HG02763 (cell line): ENCODE measurements around the gene LAMC2.

Experiments
- ATAC-seq: cut with Tn5 transposase; IDR thresholded peaks from one replicate; pipeline ENCODE4 v1.9.1; 2021; ENCODE audit warnings: mild to moderate bottlenecking, moderate library complexity; ENCODE audit not compliant: unreplicated experiment

Gene LAMC2

DNA sequence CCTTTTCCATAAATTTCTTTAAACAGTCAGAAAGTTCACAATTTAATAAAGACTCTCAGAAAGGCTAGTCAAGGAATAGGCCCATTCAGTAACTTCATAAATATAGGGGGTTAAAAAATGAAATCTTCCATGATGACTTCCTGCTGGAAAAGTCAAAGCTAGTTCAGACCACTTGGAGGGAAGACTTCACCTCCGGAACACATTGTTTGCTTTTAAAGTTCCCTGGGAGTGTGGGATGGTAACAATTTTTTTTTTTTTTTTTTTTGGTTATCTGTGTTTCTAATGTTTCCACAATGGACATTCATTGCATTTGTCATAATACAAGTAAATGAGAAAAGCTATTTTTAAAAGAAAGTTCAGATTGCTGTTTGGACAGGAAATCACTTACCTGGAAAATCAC is 18.4 kb upstream of the LAMC2 start:
- no peak for ATAC-seq

DNA sequence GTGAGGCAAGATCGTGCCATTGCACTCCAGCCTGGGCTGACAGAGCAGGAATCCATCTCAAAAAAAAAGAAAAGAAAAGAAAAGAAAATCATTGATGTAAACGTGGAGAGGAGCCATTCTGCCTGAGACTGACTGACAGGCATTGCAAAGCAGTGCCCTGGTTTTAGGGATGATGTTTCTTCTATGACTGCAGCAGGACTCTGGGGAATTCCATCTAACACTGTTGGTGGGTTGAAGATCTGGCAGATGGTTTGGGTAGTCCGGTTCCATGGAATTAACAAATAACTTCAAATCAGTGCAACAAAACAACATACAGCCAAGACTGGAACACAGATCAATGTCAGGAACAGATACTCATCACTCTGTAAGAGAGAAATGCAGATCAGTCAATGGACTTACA is 17.8 kb upstream of the LAMC2 start:
- no peak for ATAC-seq

DNA sequence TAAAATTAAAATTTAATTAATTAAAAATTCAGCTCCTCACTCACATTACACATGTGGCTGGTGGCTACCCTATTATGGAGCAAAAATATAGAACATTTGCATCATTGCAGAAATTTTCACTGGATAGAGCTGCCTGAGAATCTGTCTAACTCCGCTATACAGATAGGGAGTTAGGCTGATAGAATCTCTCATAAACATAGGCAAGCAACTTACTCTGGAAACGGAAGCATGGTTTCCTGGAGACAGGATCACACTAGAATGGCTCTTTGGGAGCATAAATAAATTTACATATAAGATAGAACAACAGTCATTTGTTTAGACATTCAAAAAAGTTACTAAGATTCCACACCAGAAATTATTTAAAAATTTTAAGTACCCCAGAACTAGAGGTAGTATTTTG is 12.2 kb upstream of the LAMC2 start:
- no peak for ATAC-seq

DNA sequence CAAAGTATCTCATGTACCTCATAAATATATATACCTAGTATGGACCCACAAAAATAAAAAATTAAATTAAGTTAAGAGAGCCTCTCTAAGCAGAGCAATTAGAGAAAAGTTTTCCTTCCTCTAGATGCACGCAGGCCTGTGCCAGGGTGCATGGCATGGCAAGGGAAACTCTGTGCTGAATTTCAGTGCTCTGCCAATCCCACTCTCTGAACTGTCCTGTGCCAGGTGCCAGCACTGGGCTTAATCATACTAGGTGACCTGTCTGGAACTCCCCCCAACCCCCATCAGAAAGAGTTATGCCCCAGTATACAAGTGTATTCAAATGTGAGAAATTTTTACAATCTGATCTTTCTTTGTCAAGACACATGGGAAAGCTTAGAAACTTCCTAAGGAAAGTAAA is 10.4 kb upstream of the LAMC2 start:
- ATAC-seq, result no peak

GRCh38 chr1:183178545-183178944 is 7.5 kb upstream of the LAMC2 start:
- no peak for ATAC-seq

DNA sequence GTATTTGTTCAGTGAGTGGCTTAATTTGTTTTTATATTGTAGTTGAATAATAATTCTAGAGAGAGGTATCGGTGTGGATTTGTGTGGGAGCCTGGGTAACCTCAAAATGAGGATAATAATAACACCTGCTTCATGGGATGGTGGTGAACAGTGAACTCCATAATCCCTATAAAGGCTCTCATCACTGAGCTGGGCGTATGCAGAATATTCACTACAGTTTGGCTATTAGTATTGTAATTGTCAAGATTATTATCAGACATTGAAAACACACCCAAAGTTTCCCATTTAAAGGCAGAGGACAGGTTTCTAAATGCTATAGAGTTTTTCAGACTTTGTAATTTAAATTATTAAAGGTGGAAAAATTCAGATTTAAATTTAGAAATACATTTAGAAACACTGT is 7.0 kb upstream of the LAMC2 start:
- no peak for ATAC-seq

DNA sequence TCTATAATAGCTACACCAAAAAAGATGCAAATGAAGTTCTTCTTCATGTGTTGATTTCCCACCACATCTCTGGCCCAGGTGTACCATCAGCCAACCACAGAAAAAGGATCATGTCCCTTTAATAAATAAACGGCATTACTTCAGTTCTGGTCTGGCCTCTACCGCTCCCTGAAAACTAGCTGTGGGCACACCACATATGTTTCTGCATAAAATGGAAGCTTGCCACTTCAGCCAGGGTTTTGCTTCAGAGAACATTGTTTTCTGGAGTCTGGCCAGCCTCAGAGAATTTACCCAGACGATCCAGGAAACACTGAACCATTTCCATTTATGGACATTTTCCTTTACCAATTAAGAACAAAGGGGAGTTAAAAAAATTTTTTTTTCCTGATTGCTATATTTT is 5.8 kb upstream of the LAMC2 start:
- no peak for ATAC-seq

GRCh38 chr1:183180634-183181056 is 5.4 kb upstream of the LAMC2 start:
- peak; percentile 65 for ATAC-seq

DNA sequence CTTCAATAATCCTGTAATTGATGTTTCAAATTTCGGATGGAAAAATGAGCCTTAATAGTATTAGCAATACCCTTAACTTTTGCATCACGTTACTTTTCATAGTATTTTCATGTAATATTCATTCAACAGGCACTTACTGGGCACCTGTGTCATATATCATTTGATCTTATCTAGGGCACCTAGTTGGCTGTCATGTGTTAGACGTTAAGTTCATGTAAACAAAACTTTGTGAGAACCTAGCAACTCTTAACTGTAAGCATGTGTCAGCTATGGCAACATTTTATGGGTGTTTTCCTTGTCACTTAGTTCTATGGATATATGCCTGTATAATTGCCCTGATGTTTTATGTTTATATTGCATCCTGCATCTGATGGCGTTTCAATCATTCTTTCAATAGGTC is 777 bp downstream of the LAMC2 start:
- no peak for ATAC-seq

- no peak for ATAC-seq
Observed at GRCh38 chr1:183188240-183188639, 2.2 kb downstream of the LAMC2 start.

DNA sequence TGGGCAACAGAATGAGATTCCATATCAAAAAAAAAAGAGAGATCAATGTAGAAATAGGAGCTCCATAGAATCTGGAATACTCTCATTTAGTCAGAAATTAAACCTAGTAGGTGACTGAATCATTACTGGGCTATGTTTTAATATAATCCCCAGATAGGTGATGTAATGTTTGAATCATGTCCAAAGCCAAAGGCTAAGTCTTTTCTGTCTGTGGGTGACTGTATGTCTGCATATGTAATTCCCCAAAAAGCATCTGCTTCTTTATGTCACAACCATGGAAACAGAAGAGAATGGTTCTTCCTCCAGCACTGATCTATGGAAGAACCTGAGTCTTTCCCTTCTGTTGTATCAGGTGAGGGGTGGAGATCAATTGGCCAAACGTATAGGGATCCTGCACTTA is 5.8 kb downstream of the LAMC2 start:
- no peak for ATAC-seq

DNA sequence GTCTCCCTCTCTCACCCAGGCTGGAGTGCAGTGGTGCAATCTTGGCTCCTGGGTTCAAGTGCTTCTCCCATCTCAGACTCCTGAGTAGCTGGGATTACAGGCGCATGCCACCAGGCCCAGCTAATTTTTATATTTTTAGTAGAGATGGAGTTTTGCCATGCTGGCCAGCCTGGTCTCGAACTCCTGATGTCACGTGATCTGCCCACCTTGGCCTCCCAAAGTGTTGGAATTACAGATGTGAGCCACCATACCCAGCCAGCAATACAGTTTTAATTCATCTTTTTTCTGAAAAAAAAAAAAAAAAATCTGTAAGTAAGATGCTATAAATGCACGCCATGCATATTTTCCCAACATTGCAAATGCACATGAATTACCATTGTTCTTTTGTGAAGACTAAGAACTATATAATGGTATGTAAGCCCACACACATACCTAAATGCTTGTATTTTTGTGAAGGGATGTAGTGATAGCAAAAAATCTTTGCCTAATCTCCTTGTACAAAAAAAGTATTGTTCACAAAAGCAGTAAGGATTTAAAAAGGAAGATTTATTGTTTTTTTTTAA is 8.0 kb downstream of the LAMC2 start:
- ATAC-seq, result no peak

GRCh38 chr1:183194527-183195141 is 8.6 kb downstream of the LAMC2 start:
- ATAC-seq, result peak; percentile 89

DNA sequence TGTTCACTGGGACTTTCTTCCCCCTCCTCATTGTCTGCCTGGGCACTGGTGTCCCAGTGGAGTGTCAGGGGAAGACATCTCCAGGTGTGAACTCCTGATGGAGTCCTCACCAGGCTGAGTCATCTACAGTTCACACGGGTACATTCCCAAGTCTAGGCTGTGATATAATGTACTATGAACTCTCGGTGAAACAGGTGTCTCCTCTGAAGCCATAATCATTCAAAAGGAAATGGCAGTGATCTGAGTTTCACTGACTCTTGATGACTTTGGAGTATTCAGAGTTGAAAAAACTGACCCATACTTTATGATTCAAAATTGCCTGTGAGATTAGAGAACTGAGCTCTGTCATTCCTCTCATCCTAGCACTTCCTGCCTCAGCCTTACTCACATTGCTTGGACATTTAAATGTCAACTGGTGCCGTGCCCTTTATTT is 9.1 kb downstream of the LAMC2 start:
- ATAC-seq, result peak; percentile 16

DNA sequence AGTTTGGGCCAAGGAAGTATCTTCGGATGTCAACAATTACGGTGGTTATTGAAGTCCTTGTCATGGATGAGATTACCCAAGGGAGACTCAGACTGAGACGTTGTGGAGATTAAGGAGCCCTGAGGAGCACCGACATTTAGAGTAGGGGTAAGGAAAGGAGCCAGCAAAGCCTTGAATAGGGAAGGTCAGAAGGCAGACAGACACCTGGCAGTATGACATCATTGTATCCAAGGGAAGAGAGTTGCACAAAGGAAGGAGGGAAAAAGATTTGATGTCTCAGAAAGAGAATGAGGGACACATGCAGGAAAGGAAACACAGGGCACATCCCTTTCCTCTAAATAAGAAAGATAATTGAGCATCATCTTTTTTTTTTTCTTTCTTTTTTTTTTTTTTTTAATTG is 11.7 kb downstream of the LAMC2 start:
- ATAC-seq, result no peak

DNA sequence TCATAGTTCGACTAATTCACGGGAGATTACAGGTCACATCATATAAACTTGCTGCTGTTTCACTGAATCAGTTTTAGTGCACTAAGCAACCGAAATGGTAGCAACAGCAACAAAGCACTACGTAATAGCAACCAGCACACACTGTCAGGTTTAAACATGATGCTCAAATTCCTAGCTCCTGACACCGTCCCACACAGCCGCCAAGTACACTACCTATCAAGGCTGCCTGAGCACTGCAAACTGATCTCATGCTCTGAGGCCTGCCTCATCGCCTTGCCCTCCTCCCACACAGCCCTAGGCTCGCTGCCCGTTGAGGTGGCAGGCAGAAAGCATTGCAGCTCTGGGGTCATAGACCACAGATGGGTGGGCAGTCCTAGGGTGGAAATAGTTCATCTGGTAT is 12.4 kb downstream of the LAMC2 start:
- no peak for ATAC-seq

DNA sequence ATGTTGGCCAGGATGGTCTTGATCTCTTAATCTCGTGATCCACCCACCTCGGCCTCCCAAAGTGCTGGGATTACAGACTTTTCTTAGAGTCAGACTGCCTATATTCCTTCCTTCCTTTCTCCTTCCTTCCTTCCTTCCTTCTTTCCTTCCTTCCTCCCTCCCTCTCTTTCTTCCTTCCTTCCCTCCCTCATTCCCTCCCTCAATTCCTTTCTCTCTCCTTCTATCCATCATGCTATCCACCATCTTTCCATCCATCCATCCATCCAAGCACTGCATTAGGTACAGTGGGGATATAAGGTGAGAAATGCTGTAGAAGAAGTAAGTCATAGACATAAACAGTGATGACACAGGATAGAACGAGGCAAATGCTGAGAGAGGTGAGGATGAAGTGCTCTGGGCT is 13.2 kb downstream of the LAMC2 start:
- ATAC-seq, result no peak

GRCh38 chr1:183200451-183200850 is 14.4 kb downstream of the LAMC2 start:
- no peak for ATAC-seq

GRCh38 chr1:183203094-183203493 is 17.0 kb downstream of the LAMC2 start:
- no peak for ATAC-seq

DNA sequence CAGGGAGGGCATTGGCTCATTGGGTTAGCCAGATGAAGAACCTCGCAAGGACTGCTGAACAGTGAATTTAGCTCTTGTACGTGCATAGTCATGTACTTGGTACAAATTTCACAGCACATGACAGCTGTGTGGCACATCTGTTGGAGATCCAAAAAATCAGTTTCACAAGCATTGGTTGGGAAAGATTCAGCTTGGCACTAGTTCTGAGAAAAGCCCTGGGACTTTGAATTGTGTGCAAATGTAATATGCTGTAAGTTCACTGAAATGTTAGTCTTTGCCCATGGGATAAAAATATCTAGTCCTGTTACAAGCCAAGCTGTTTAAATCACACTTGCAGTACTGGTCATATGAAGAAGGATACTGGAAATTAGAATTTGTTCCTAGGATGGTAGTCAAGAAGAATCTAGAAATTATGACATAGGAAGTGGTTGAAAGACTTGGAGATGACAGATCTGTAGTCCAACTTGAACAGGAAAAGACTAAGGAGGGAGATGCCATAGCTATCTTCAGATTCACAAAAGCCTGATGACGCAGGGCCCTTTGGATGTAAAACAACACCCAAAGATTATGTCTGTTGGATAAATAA is 19.2 kb downstream of the LAMC2 start:
- ATAC-seq, result no peak

DNA sequence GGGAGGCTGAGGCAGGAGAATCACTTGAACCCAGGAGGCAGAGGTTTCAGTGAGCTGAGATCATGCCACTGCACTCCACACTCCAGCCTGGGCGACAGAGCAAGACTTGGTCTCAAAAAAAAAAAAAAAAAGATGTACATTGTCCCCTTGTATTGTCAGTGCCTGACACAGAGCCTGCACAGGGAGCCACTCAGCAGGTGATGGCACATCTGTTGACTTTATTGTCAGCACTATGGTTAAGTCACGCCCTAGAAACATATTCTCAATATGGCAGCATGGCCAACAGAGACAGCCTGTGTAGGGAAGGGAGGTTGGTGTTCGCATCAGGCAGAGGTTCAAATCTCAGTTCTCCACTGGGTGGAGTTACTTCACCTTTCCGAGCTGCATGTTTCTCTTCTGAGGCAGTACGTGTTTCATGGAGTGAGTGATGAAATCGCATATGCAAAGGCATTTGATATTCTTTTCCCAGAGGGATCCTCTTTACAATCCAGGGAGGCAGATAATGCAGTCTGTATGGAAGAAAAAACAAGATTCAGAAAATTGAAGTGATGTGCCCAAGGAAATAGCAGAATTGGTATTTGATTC is 20.6 kb downstream of the LAMC2 start:
- no peak for ATAC-seq

DNA sequence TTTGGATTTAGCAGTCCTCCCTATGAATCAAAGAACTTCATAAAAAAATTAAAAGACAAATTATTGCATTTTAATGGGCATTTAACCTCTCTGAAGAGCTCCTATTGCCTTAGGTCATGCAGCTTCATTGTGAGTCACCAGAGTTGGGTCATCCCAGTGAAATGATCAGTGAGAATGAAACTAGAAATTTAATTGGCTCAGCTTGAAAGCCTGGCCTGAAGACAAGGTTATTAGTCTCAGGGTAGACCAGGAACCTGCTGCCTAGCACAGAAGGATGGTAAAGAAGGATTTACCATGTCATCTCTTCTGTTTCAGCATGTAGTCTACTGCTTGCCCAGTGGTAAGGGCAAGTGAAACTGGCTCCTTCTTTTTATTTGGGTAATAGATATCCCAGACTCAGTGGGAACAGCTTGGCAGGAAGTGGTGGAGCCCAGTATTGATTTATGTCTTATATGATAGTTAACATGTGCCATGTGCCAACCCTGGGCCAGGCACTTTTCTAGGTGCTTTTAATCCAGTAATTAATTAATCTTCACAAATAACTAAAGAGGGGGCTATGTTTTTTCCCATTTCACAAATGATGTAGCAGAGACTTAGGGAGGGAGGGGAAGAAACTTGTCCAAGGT is 23.6 kb downstream of the LAMC2 start:
- ATAC-seq, result no peak
